ENCODE results near the gene NACA2. TPM values are rescaled to one million over a fixed set of nuclear protein-coding genes. Genes with fewer than 3 reads are reported as not detected.

The NACA2 gene
- total RNA-seq, 1 donor from 2014 or later, result not detected

DNA sequence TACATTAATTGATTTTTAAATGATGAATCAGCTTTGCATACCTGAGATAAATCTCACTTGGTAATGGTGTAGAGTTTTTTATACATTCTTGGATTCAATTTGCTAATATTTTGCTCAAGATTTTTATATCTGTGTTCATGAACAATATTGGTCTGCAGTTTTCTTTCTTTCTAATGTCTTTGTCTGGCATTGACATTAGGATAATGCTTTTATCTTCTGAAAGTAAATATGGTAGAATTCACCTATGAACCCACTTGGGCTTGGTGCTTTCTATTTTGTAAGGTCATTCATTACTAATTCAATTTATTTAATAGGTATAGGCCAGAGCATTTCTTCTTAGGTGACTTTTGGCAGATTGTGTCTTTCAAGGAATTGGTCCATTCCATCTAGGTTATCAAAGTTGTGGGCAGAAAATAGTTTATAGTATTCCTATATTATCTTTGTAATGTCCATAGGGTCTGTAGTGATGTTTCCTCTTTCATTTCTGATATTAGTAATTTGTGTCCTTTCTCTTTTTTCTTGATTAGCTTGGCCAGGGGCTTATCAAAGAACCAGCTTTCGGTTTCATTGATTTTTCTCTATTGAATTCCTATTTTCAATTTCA lies 45.6 kb downstream of the NACA2 start:
- ChIA-PET POLR2A (no interaction called here), CTCF (no interaction called here)
- DNase-seq (no peak), ATAC-seq (ENCODE audit: low read depth) (no peak)
- H3K4me1 Mint-ChIP-seq, result no peaks in the 10 kb centered on the region
- no peak for TF ChIP-seq CTCF (IDR thresholded peaks at IDR 0.05)
- H3K9me3 Mint-ChIP-seq, result peaks cover 16% of the 10 kb centered on the region
- H3K27me3 Mint-ChIP-seq, result peaks cover 26% of the 10 kb centered on the region
- H3K36me3 Mint-ChIP-seq (ENCODE audit: low read depth), result peaks cover 2% of the 10 kb centered on the region
- H3K4me3 Mint-ChIP-seq, result no peak overlapping the region
- no peak overlapping the region for H3K27ac Mint-ChIP-seq
- intact Hi-C loops (cut with micrococcal nuclease), result no loop called here

GRCh38 chr17:61543786-61544415 lies 47.1 kb downstream of the NACA2 start:
- no peak overlapping the region for H3K27ac Mint-ChIP-seq
- H3K9me3 Mint-ChIP-seq, result peaks cover 23% of the 10 kb centered on the region
- H3K27me3 Mint-ChIP-seq, result peaks cover 18% of the 10 kb centered on the region
- ChIA-PET POLR2A (no interaction called here), CTCF (no interaction called here)
- no peak for TF ChIP-seq CTCF (IDR thresholded peaks at IDR 0.05)
- no peak for DNase-seq
- ATAC-seq (ENCODE audit: low read depth), result no peak
- H3K4me3 Mint-ChIP-seq, result no peak overlapping the region
- intact Hi-C loops (cut with micrococcal nuclease), result no loop called here
- no peaks in the 10 kb centered on the region for H3K4me1 Mint-ChIP-seq
- peaks cover 2% of the 10 kb centered on the region for H3K36me3 Mint-ChIP-seq (ENCODE audit: low read depth)

- ChIA-PET POLR2A (no interaction called here), CTCF (no interaction called here)
- H3K4me3 Mint-ChIP-seq, result no peak overlapping the region
- no peak for ATAC-seq (ENCODE audit: low read depth)
- no peak for TF ChIP-seq CTCF (IDR thresholded peaks at IDR 0.05)
- H3K27ac Mint-ChIP-seq, result no peak overlapping the region
- peaks cover 15% of the 10 kb centered on the region for H3K27me3 Mint-ChIP-seq
- H3K9me3 Mint-ChIP-seq, result peaks cover 23% of the 10 kb centered on the region
- H3K36me3 Mint-ChIP-seq (ENCODE audit: low read depth), result peaks cover 2% of the 10 kb centered on the region
- no peaks in the 10 kb centered on the region for H3K4me1 Mint-ChIP-seq
- intact Hi-C loops (cut with micrococcal nuclease), result no loop called here
- DNase-seq, result no peak
These were observed 49.0 kb downstream of the NACA2 start for GRCh38 chr17:61542027-61542426.

- CTCF ChIA-PET, result no interaction called here
- no peak for DNase-seq
- POLR2A ChIA-PET, result no interaction called here
- no peak overlapping the region for H3K4me3 Mint-ChIP-seq
- H3K27ac Mint-ChIP-seq, result no peak overlapping the region
- ATAC-seq (ENCODE audit: low read depth), result no peak
- peaks cover 14% of the 10 kb centered on the region for H3K27me3 Mint-ChIP-seq
- no peak for TF ChIP-seq CTCF (IDR thresholded peaks at IDR 0.05)
- H3K36me3 Mint-ChIP-seq (ENCODE audit: low read depth), result peaks cover 2% of the 10 kb centered on the region
- intact Hi-C loops (cut with micrococcal nuclease), result no loop called here
- H3K9me3 Mint-ChIP-seq, result peaks cover 18% of the 10 kb centered on the region
- peaks cover 3% of the 10 kb centered on the region for H3K4me1 Mint-ChIP-seq
These were observed 50.1 kb downstream of the NACA2 start for GRCh38 chr17:61540874-61541273.

Other genes with a start within 250 kb of the NACA2 start
- not detected in 2 replicates for gene TBX2, start 191.4 kb downstream of the NACA2 start, total RNA-seq
- gene TBX4, start 138.8 kb downstream of the NACA2 start, total RNA-seq, result not detected in 2 replicates

Measured in activated B cell treated with CpG ODN at 0.5 μM for 24 hours (primary cell).